HG03469 (cell line): ENCODE results near the gene KRTAP4-7.
"Not testable (repeated sequence)": the region's sequence is repeated elsewhere in the genome, so short reads cannot be mapped to it uniquely, and the experiment has no call there.

Source experiments
- ATAC-seq: cut with Tn5 transposase; IDR thresholded peaks from one replicate; pipeline ENCODE4 v1.9.1; 2021; ENCODE audit warnings: mild to moderate bottlenecking, moderate library complexity, moderate number of reproducible peaks; ENCODE audit not compliant: unreplicated experiment

KRTAP4-7 gene

GRCh38 chr17:41065016-41065689, 18.8 kb upstream of the KRTAP4-7 start:
- not testable (repeated sequence) for ATAC-seq

DNA sequence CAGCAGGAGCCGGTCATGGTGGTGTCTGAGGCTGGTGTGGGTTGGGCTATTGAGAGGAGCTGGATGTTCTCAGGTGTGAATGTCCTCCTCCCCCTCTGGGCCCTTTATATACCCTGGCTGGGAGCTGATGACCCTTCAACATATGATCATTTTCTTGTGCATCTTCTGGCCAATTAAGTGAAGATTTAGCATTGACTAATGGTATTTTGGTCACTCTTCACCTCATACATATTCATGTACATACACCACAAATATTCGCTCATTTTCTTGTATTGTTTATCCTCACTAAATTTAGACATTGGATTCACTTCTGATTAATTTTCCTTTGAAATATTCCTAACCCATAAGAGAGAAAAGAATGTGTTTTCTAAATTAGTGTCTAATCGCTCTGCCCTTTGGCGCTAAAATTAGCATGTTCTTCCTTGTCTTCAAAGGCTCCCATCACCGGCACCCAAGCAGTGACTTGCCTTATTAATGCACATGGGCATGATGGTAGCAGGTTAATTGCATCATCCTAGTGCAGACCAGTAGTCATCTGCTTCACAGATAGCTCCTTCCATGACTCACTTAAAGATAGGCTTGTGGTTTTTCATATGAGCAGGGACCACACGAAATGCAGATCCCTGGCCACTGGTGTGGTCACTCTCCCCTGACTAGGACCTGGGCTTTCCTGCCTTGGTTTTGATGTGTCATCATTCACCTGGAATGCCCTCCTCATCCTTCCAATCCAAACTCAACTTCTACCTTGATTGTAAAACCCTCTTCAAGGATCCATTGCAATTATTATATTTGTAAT, 17.9 kb upstream of the KRTAP4-7 start, which contains the start of gene KRTAP2-4:
Gene KRTAP2-4 (minus strand): TSS at position 51 of the 796 bp plus-strand sequence. CDS start 34 bp downstream, at position 17.
- ATAC-seq = no peak

GRCh38 chr17:41067281-41067680, 16.7 kb upstream of the KRTAP4-7 start:
- ATAC-seq = no peak

DNA sequence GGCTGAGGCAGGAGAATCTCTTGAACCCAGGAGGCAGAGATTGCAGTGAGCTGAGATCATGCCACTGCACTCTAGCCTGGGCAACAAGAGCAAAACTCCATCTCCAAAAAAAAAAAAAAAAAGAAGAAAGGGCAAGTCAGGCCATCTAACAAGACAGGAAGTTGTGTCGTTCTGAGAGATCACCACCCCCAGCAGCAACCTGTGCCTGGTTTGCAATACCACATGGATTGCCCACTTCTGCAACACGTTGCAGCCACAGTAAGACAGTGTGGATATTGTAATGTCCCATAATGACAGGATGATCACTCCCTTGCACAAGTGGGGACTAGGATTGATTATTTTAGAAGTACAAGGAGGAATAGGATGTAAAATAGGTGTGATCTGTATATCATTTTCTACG, 14.9 kb upstream of the KRTAP4-7 start:
- no peak for ATAC-seq

GRCh38 chr17:41071606-41072360, 12.2 kb upstream of the KRTAP4-7 start:
- ATAC-seq = no peak

GRCh38 chr17:41073676-41074075, 10.3 kb upstream of the KRTAP4-7 start:
- no peak for ATAC-seq

GRCh38 chr17:41076788-41077187, 7.2 kb upstream of the KRTAP4-7 start:
- ATAC-seq = no peak

GRCh38 chr17:41082626-41083025, 1.3 kb upstream of the KRTAP4-7 start:
- ATAC-seq = no peak

GRCh38 chr17:41083427-41083826, 523 bp upstream of the KRTAP4-7 start:
- not testable (repeated sequence) for ATAC-seq

DNA sequence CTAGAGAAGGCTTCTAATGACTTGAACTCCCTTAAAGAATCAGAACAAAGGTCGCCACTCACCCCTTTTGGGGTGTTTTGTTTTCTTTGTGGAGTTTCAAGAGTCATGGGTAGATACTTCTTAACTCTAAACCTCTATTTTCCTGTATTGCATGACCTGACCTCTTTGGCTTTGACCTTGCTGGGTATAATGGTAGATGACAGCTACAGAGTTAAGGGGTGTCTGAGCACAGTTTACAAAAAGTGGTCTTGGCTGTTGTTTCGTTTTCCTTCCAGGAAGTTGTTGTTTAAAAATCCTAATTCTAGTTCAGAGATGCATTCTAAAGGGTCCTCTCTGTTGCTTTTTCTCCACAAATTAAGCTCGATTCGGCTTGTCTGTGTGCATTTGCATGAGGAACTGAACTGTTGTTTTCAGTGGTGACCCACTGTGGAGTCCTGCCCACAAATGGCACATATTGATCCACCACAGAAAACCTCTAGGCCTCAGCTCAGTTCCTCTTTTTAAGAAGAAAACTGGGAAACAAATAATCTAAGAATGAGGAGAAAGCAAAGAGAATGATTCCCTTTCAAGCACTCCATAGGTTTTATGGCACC, 4.9 kb downstream of the KRTAP4-7 start:
- not testable (repeated sequence) for ATAC-seq

GRCh38 chr17:41096055-41096454, 12.1 kb downstream of the KRTAP4-7 start:
- ATAC-seq = no peak

DNA sequence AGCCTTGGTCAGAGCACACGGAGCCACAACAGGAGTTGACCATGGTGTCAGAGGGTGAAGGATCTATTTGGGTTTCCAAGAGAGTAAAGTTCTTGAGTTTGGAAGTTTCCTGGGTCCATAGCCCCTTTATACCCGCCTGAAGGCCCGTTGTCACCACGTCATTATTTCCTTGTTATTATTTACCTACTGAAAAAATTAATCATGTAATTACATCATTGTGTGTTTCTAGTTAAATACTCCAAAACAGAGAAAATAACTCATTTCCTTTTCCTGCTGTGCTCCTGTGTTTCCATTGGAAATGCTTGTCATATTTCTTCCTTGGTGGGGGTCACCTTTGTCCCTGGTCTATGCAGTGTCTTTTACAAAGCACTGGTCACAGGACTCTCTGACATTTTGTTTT, 14.1 kb downstream of the KRTAP4-7 start, which contains the start of gene KRTAP4-8:
Gene KRTAP4-8 (minus strand): TSS at position 101 of the 400 bp plus-strand sequence. CDS start 58 bp downstream, at position 43.
- ATAC-seq = no peak

- no peak for ATAC-seq
Measured at GRCh38 chr17:41098481-41098880, 14.5 kb downstream of the KRTAP4-7 start.

DNA sequence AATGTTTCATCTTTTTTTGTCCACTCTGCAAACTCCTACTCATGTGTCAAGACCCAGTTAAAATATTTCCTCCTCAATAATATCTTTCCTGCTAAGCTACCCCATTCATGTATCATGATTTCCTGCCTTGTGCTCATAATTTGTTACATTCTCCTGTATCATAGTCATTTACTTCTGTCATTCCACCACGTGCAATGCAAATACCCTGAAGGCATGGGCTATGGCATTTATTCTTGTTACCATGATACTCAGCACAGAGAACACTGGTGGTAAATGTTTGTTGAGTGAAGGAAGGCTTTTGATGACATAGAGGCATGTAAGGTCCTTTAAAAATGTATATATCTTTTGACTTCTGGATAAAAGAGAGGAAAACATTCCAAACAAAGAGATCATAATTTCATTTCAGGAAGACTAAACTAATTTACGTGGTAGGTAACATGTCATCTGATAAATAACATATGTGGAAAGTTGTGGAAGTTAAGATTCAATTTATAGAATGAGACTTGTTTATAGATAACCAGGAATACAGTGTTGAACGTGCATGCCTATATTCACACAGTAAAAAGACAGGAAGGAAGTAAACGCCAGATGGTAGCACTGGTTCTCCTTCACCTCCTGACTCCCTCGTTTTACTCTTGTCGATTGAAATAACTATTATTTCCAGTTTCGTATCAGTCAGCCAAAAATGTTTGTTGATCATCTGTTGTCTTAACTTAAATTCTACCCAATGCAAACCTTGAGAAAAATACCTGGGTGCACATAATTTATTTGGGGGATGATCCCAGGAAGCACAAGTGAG, 15.9 kb downstream of the KRTAP4-7 start:
- ATAC-seq = not testable (repeated sequence)

- ATAC-seq = no peak
Measured at GRCh38 chr17:41101586-41102259, 17.8 kb downstream of the KRTAP4-7 start, which contains the start of gene KRTAP4-16. Gene KRTAP4-16, minus strand, starts transcription at chr17:41102209. Its CDS starts 0 bp downstream, at chr17:41102209.

DNA sequence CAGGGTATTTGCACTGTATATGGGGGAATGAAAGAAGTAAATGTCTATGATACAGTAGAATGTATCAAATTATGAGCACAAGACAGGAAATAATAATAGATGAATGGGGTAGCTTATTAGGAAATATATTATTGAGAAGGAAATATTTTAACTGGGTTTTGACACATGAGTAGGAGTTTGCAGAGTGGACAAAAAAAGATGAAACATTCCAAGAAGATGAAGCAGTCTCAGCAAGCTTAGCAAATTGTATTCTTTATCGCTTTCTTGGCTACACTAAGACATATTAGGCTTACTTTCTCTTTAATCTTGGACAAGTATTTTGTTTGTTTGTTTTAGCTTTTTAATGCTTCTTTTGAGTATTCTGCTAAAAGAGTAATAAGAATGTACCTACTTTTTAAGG, 19.9 kb downstream of the KRTAP4-7 start:
- ATAC-seq = no peak

GRCh38 chr17:41104386-41105038, 20.6 kb downstream of the KRTAP4-7 start:
- ATAC-seq = not testable (repeated sequence)

- ATAC-seq = not testable (repeated sequence)
Measured at GRCh38 chr17:41105347-41105746, 21.4 kb downstream of the KRTAP4-7 start, which contains the start of gene KRTAP4-9. Gene KRTAP4-9, plus strand, starts transcription at chr17:41105389. Its CDS starts 0 bp downstream, at chr17:41105389.
